ENCODE data around the gene HERC3. TPM values are rescaled to one million over a fixed set of nuclear protein-coding genes. Genes with fewer than 3 reads are reported as not detected.
A peak's percentile ranks its signal among the peaks of the same experiment; 100 is the strongest.
"Not testable (repeated sequence)": the region's sequence is repeated elsewhere in the genome, so short reads cannot be mapped to it uniquely, and the experiment has no call there.

Gene HERC3
- total and polyA plus RNA-seq, 8 donors: 4.4 to 58.0 (median 34.2) TPM

GRCh38 chr4:88609387-88609786, 17.1 kb downstream of the HERC3 start:
- 89 to 94% (median 91%) methylated on average over 3 of the region's 3 CpGs for WGBS, 5 donors
- TF ChIP-seq POLR2A (IDR thresholded peaks at IDR 0.05) (no peak), EP300 (IDR thresholded peaks at IDR 0.05) (no peak), POLR2AphosphoS5 (IDR thresholded peaks at IDR 0.05) (no peak), CTCF (IDR thresholded peaks at IDR 0.05) (no peak)
- DNase-seq: no peak
- Histone ChIP-seq H3K27me3 (no peaks in the 10 kb centered on the region), H3K4me1 (peaks cover 27 to 64% (median 54%) of the 10 kb centered on the region in 4 donors), H3K9me3 (no peaks in the 10 kb centered on the region), H3K36me3 (peaks cover 0 to 34% (median 29%) of the 10 kb centered on the region in 4 donors), H3K4me3 (no peak overlapping the region), H3K27ac (peak overlapping the region in 4 of 5 donors; percentile 71 to 82 (median 77))
- intact Hi-C loops (cut with DNase I; ENCODE audit: low total_unique reads): no loop called here

GRCh38 chr4:88609794-88610193, 17.5 kb downstream of the HERC3 start:
- Histone ChIP-seq H3K36me3 (peaks cover 0 to 34% (median 29%) of the 10 kb centered on the region in 4 donors), H3K27ac (peak overlapping the region in 4 of 5 donors; percentile 71 to 82 (median 77)), H3K4me1 (peaks cover 27 to 68% (median 58%) of the 10 kb centered on the region in 4 donors)
- DNase-seq; H3K9me3 ChIP-seq; intact Hi-C loops (cut with DNase I; ENCODE audit: low total_unique reads); H3K27me3 ChIP-seq; H3K4me3 ChIP-seq: not testable (repeated sequence)
- 92 to 94% (median 93%) methylated on average over 5 of the region's 5 CpGs for WGBS, 5 donors

- WGBS, 5 donors: 24 to 52% (median 38%) methylated on average over 5 of the region's 5 CpGs
- Histone ChIP-seq H3K27ac (peak overlapping the region; percentile 54 to 82 (median 75)), H3K9me3 (no peaks in the 10 kb centered on the region), H3K27me3 (no peaks in the 10 kb centered on the region), H3K4me1 (peaks cover 27 to 65% (median 56%) of the 10 kb centered on the region in 4 donors), H3K36me3 (peaks cover 0 to 33% (median 27%) of the 10 kb centered on the region in 4 donors), H3K4me3 (no peak overlapping the region)
- intact Hi-C loops (cut with DNase I; ENCODE audit: low total_unique reads): no loop called here
- peak in 1 of 2 donors; percentile 57 for DNase-seq
- TF ChIP-seq POLR2A (IDR thresholded peaks at IDR 0.05): no peak
- TF ChIP-seq CTCF (IDR thresholded peaks at IDR 0.05): no peak
- TF ChIP-seq POLR2AphosphoS5 (IDR thresholded peaks at IDR 0.05): peak in 1 of 3 donors; percentile 27
- no peak for TF ChIP-seq EP300 (IDR thresholded peaks at IDR 0.05)
These were observed 18.5 kb downstream of the HERC3 start for GRCh38 chr4:88610771-88611170.

- peak in 1 of 3 donors; percentile 54 for TF ChIP-seq POLR2AphosphoS5 (IDR thresholded peaks at IDR 0.05)
- no peak for TF ChIP-seq POLR2A (IDR thresholded peaks at IDR 0.05)
- Histone ChIP-seq H3K4me1 (peaks cover 27 to 69% (median 56%) of the 10 kb centered on the region in 4 donors), H3K36me3 (peaks cover 0 to 8% (median 3%) of the 10 kb centered on the region in 4 donors), H3K9me3 (no peaks in the 10 kb centered on the region), H3K4me3 (no peak overlapping the region), H3K27ac (peak overlapping the region; percentile 71 to 82 (median 75)), H3K27me3 (no peaks in the 10 kb centered on the region)
- intact Hi-C loops (cut with DNase I; ENCODE audit: low total_unique reads): no loop called here
- DNase-seq: peak in 1 of 2 donors; percentile 81
- WGBS, 5 donors: 6 to 21% (median 13%) methylated on average over 5 of the region's 5 CpGs
These were observed 21.2 kb downstream of the HERC3 start for GRCh38 chr4:88613417-88613875.

- no peak for DNase-seq
- Histone ChIP-seq H3K27me3 (no peaks in the 10 kb centered on the region), H3K27ac (peak overlapping the region in 4 of 5 donors; percentile 71 to 82 (median 77)), H3K9me3 (no peaks in the 10 kb centered on the region), H3K4me3 (no peak overlapping the region), H3K4me1 (peaks cover 27 to 70% (median 55%) of the 10 kb centered on the region in 4 donors), H3K36me3 (peaks cover 0 to 4% (median 0%) of the 10 kb centered on the region in 4 donors)
- 77 to 89% (median 82%) methylated on average over 1 of the region's 1 CpG for WGBS, 5 donors
- TF ChIP-seq CTCF (IDR thresholded peaks at IDR 0.05) (no peak), EP300 (IDR thresholded peaks at IDR 0.05) (no peak)
- intact Hi-C loops (cut with DNase I; ENCODE audit: low total_unique reads): no loop called here
These were observed 21.8 kb downstream of the HERC3 start for GRCh38 chr4:88614058-88614457.
